KBM-7 (cell line): ENCODE measurements around the gene ZBTB7B.
A peak's percentile ranks its signal among the peaks of the same experiment; 100 is the strongest.

Source experiments
- DNase-seq: peaks from one replicate; pipeline ENCODE4 v3.0.0-alpha.2; 2015
- in situ Hi-C: fragments of 300-500 bp; cut with MboI; formaldehyde crosslinking; loops from 2 replicates; pipeline ENCODE4 v1.14.3; 2020; ENCODE audit warnings: low sequenced_read_pairs, low pct_unique_long_range_greater_than_20kb, mixed read lengths

The ZBTB7B gene

DNA sequence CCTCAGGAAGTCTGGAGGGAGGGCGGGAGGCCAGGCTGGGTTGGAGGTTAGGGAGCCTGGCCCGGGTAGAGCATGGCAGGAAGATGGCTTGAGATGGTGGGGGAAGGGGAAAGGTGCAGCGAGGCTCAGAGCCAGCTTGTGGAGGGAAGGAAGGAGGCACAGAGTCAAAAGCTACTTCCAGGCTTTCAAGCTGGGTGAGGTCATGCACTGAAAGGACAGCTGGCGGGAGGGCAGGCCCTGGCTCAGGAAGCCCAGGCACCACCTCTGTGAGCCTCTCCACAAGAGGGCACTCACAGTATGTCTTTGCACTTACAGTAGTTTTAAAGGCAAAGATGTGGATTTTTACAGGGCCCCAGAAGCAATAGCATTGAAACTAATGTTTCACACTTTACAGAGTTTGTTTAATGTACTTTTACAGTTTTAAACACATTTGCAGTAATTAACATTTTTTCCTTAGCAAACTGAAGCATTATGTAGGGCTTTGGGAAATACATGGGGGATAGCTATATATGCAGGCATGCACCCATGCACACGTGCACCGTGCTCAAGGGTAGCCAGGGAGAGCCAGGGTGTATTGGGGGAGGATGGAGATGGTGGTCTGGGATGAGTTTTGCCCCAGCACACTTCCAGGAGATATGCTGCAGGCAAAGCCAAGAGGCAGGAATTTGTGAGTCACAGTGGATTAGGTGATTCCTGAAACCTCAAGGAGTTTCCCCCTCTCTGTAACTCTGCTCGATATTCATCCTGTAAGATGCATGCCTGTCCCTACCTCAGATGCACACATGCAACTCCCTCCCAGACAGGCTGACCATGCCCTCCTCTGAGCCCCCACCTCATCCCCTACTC lies 42.4 kb downstream of the ZBTB7B start:
- peak; percentile 88 for DNase-seq
- in situ Hi-C loops, result no loop called here

- no peak for DNase-seq
- in situ Hi-C loops, result no loop called here
These were observed 46.1 kb downstream of the ZBTB7B start for GRCh38 chr1:155048449-155049334.

DNA sequence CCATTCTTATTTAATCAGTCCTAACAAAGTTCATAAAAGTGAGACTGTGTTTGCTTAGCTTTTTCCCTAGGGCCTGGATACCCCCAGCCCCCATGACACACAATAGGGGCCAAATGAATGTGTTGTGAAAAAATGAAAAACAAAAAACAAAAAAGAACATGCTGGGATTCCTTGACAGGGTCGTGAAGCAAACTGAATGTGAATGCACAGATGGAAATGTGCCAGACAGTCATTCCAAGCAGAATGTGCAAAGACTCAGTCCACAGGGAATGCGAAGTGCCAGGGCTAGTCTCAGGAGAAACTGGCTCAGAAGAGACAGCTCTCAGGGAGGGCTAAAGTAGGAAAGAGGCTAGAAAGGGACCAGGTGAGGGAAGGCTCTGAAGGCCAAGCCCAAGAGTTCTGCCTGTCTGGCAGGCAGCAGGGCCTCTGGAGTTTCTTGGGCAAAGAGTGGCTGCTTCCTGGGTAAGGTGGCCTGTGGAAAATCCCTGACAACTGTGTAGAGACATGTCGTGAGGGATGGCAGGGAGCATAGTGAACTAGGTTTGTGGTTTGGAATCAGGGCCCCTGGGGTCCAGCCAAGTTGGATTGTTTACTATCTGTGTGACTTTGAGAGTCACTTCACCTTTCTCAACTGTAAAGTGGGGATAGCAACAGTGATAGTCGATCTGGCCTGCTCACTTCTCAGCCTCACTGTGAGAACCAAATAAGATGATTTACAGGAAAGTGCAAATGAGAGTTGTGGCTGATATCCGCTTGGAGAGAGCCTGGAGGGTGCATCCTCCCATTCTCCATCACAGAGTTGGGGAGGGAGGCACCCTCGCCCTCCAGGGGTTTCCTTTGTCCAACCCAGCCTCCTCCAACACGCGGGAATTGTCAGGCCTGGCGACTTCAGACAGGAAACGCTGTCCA lies 47.3 kb downstream of the ZBTB7B start:
- in situ Hi-C loops, result no loop called here

GRCh38 chr1:155050560-155051341 lies 48.1 kb downstream of the ZBTB7B start, which contains the start of gene ADAM15:
TSS of gene ADAM15 (plus strand) at chr1:155051316. CDS start at chr1:155051387, 71 bp downstream.
- in situ Hi-C loops, result no loop called here
- DNase-seq, result peak; percentile 87

More for the DNA sequence above, 47.3 kb downstream of the ZBTB7B start:
- no peak for DNase-seq

DNA sequence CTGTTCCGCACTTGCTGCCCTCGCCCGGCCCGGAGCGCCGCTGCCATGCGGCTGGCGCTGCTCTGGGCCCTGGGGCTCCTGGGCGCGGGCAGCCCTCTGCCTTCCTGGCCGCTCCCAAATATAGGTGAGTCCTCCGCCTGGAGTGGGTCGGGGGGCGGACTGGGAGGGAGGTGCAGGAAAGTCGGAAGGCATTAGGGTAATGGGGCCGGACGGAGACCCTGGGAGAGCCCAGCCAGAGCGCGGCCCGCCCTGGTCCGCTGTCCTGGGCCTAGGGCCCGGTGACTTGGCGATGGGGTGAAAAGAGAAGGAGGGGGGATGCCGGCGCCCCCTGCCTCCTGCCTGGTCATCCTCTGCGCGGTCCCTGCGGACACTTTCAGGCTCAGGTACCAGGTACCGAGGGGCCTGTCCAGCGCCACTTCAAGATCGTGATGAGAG lies 48.8 kb downstream of the ZBTB7B start:
- in situ Hi-C loops, result no loop called here
- DNase-seq, result no peak

DNA sequence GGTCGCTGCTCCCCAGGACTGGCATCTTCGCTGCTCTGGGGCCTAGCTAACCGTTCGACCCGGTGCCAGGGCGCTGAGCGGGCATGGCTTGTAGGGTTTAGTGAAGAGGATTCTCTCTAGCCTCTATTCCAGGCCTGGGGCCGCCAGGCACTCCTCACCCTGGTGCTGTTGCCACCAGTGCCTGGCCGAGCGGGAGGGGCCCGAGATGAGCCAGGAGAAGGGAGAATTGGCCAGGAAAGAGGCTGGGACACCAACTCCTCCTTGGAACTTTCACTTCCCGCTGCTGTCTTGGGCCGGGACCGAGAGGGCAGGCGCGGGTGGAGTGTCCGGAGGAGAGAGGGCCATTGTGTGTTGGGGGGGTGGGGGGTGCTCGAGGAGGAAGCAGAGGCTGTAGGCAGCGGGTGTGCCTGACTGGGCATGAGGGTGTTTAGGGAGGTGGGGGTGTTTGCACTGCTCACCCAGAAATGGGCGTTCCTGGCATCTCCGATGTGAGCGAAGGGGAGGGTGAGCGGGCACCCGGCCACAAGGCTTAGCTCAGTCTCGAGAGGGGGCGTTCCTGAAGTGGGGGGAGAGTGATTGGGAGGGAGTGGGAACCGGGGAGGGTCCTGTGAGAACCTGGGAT lies 49.3 kb downstream of the ZBTB7B start:
- in situ Hi-C loops, result no loop called here
- DNase-seq, result peak; percentile 49

- peak; percentile 45 for DNase-seq
- in situ Hi-C loops, result no loop called here
These were observed 50.1 kb downstream of the ZBTB7B start for GRCh38 chr1:155052439-155053395.

- no peak for DNase-seq
- in situ Hi-C loops, result no loop called here
These were observed 51.0 kb downstream of the ZBTB7B start for GRCh38 chr1:155053531-155054105.

GRCh38 chr1:155057104-155057503 lies 54.5 kb downstream of the ZBTB7B start:
- in situ Hi-C loops, result no loop called here
- DNase-seq, result no peak

- in situ Hi-C loops, result no loop called here
- DNase-seq, result no peak
These were observed 55.2 kb downstream of the ZBTB7B start for GRCh38 chr1:155057788-155058211.

- in situ Hi-C loops, result no loop called here
These were observed 58.1 kb downstream of the ZBTB7B start for GRCh38 chr1:155060736-155061135.

GRCh38 chr1:155061381-155062150 lies 59.0 kb downstream of the ZBTB7B start:
- in situ Hi-C loops, result no loop called here
- DNase-seq, result peak; percentile 95

More at GRCh38 chr1:155060736-155061135, 58.1 kb downstream of the ZBTB7B start:
- no peak for DNase-seq

GRCh38 chr1:155062151-155062686 lies 59.6 kb downstream of the ZBTB7B start:
- no peak for DNase-seq
- in situ Hi-C loops, result no loop called here

GRCh38 chr1:155062702-155063411 lies 60.3 kb downstream of the ZBTB7B start:
- in situ Hi-C loops, result no loop called here
- DNase-seq, result no peak
